Gastrocnemius medialis (tissue), 4 donors: ENCODE data around the gene EGFR. TPM values are rescaled to one million over a fixed set of nuclear protein-coding genes. Genes with fewer than 3 reads are reported as not detected.
A peak's percentile ranks its signal among the peaks of the same experiment; 100 is the strongest.

Experiments
- ATAC-seq, 2 donors: fragments of 150-250 bp; one replicate each; pipeline ENCODE4 v1.9.1; 2016
- DNase-seq, 2 donors: peaks; one replicate each; pipeline ENCODE4 v3.0.0-alpha.2; 2019
- H3K27ac ChIP-seq, 4 donors: fragments of 200-600 bp; sonication (generic); 1 replicate in 1 of 4; 2 replicates in 3 of 4; pipeline ENCODE4 v1.5.1; 2016 to 2018; ENCODE audit warnings: mild to moderate bottlenecking in 2 of 4, moderate library complexity in 1 of 4
- H3K27me3 ChIP-seq, 3 donors: fragments of 200-600 bp; sonication (generic) in 2 of 3; 1 replicate in 1 of 3; 2 replicates in 2 of 3; pipeline versions ENCODE4 v1.5.1 to v1.6.0; 2016 to 2019; ENCODE audit warnings: mild to moderate bottlenecking in 1 of 3, moderate library complexity in 1 of 3
- H3K36me3 ChIP-seq, 2 donors: fragments of 200-600 bp; sonication (generic) in 1 of 2; one replicate each; pipeline ENCODE4 v1.5.1; 2017 to 2018
- H3K4me1 ChIP-seq, 2 donors: fragments of 200-600 bp; sonication (generic) in 1 of 2; one replicate each; pipeline ENCODE4 v1.5.1; 2016 to 2017; ENCODE audit warnings: mild to moderate bottlenecking in 2 of 2
- H3K4me3 ChIP-seq, 4 donors: fragments of 200-600 bp; sonication (generic) in 3 of 4; 1 replicate in 1 of 4; 2 replicates in 3 of 4; pipeline ENCODE4 v1.5.1; 2016 to 2019; ENCODE audit warnings: mild to moderate bottlenecking in 2 of 4
- H3K9me3 ChIP-seq, 3 donors: fragments of 200-600 bp; sonication (generic) in 2 of 3; 1 replicate in 1 of 3; 2 replicates in 2 of 3; pipeline ENCODE4 v1.5.1; 2016 to 2019
- POLR2A ChIP-seq, 2 donors: fragments of 450-650 bp; IDR thresholded peaks; one replicate each; pipeline ENCODE4 v1.6.1; 2017; ENCODE audit warnings: antibody characterized with exemption in 2 of 2, mild to moderate bottlenecking in 2 of 2, moderate library complexity in 2 of 2
- in situ Hi-C, 4 donors: fragments of 200-750 bp; cut with MboI; loops; one replicate each; pipeline versions ENCODE4 v1.15.0 to v1.8.0; 2017; ENCODE audit warnings: low sequenced_read_pairs in 4 of 4
- intact Hi-C: fragments of 100-400 bp; cut with DNase I; formaldehyde crosslinking; loops from one replicate; pipeline ENCODE4 v1.15.1; 2023; ENCODE audit warnings: low total_unique reads
- total RNA-seq, 4 donors: library from RNA; depleted of rRNA; stranded (reverse); fragments of >200 nt; gene quantifications; one replicate each; pipeline versions ENCODE4 v1.1.0 to v1.2.3, GENCODE V29; 2016
- TF ChIP-seq, protein P1 (sequence below), 5 experiments: fragments of 450-650 bp in 3 of 5; fragments of 200-600 bp in 2 of 5; sonication (generic) in 2 of 5; IDR thresholded peaks in 4 of 5; conservative IDR thresholded peaks in 1 of 5; 1 replicate in 4 of 5; 2 replicates in 1 of 5; pipeline ENCODE4 v1.5.1; 2016 to 2019; ENCODE audit warnings: antibody characterized with exemption in 5 of 5, mild to moderate bottlenecking in 3 of 5, moderate library complexity in 3 of 5

The EGFR gene
- total RNA-seq, 4 donors from 2014 or later: 28.0 to 34.8 (median 29.4) TPM

- no peaks in the 10 kb centered on the region for H3K27me3 ChIP-seq
- H3K9me3 ChIP-seq: no peaks in the 10 kb centered on the region
- H3K4me3 ChIP-seq: no peak overlapping the region
- peak overlapping the region in 2 of 4 donors; percentile 82 to 83 for H3K27ac ChIP-seq
- TF ChIP-seq, protein P1, sequence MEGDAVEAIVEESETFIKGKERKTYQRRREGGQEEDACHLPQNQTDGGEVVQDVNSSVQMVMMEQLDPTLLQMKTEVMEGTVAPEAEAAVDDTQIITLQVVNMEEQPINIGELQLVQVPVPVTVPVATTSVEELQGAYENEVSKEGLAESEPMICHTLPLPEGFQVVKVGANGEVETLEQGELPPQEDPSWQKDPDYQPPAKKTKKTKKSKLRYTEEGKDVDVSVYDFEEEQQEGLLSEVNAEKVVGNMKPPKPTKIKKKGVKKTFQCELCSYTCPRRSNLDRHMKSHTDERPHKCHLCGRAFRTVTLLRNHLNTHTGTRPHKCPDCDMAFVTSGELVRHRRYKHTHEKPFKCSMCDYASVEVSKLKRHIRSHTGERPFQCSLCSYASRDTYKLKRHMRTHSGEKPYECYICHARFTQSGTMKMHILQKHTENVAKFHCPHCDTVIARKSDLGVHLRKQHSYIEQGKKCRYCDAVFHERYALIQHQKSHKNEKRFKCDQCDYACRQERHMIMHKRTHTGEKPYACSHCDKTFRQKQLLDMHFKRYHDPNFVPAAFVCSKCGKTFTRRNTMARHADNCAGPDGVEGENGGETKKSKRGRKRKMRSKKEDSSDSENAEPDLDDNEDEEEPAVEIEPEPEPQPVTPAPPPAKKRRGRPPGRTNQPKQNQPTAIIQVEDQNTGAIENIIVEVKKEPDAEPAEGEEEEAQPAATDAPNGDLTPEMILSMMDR (IDR thresholded peaks at IDR 0.05 in 4 of 5, conservative IDR thresholded peaks at IDR 0.05 in 1 of 5): no peak
- no peak for TF ChIP-seq POLR2A (IDR thresholded peaks at IDR 0.05)
- intact Hi-C loops: no loop called here
- no peak for DNase-seq
- H3K4me1 ChIP-seq: peaks cover 30 to 44% of the 10 kb centered on the region in 2 donors
- H3K36me3 ChIP-seq: no peaks in the 10 kb centered on the region
- no peak for ATAC-seq
- in situ Hi-C loops: no loop called here
Measured at GRCh38 chr7:55118426-55118825, 99.6 kb downstream of the EGFR start.

- intact Hi-C loops: no loop called here
- no peak for DNase-seq
- no peaks in the 10 kb centered on the region for H3K36me3 ChIP-seq
- H3K27ac ChIP-seq: peak overlapping the region; percentile 77 to 83 (median 82)
- H3K4me3 ChIP-seq: no peak overlapping the region
- TF ChIP-seq POLR2A (IDR thresholded peaks at IDR 0.05): no peak
- TF ChIP-seq, protein P1 (IDR thresholded peaks at IDR 0.05 in 4 of 5, conservative IDR thresholded peaks at IDR 0.05 in 1 of 5): no peak
- H3K27me3 ChIP-seq: no peaks in the 10 kb centered on the region
- H3K9me3 ChIP-seq: no peaks in the 10 kb centered on the region
- H3K4me1 ChIP-seq: peaks cover 37 to 54% of the 10 kb centered on the region in 2 donors
- in situ Hi-C loops: no loop called here
- ATAC-seq: no peak
Measured at GRCh38 chr7:55119571-55119970, 100.8 kb downstream of the EGFR start.

GRCh38 chr7:55120074-55120473, 101.3 kb downstream of the EGFR start:
- TF ChIP-seq POLR2A (IDR thresholded peaks at IDR 0.05): no peak
- TF ChIP-seq, protein P1 (IDR thresholded peaks at IDR 0.05 in 4 of 5, conservative IDR thresholded peaks at IDR 0.05 in 1 of 5): no peak
- intact Hi-C loops: no loop called here

DNA sequence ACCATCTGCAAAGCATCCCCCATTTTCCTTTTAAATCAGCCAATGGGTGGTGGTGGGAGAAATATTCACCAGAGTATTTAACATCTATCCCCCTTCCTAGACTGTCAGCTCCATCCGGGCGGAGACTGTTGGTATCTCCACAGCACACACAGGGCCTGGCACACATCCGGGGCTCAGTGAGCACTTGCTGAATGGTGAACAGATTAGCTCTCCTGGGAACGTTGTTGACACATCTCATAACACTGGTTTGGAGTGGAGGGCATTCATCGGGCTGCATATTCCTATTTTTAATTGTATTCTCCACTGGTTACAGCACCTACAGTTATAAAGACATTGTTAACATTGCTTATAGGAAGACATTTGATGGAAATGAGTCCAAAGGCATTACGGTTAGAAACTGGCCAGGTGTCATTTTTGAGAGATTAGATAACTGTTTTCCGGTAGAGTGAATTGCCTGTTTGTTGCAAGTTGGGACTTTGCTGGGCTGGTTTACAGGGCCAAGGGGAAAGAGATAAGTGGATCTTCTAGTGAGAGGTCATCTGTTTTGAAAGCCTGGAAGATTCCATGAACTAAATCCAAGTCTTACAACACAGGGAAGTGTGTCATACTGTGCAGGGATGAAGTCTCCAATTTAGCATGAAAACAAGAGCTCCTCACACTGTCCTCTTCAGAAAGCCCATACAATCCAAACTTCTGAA, 101.8 kb downstream of the EGFR start:
- intact Hi-C loops (no loop called here), in situ Hi-C loops (no loop called here)
- Histone ChIP-seq H3K4me1 (peaks cover 48 to 65% of the 10 kb centered on the region in 2 donors), H3K27ac (peak overlapping the region; percentile 77 to 83 (median 82)), H3K36me3 (no peaks in the 10 kb centered on the region), H3K4me3 (no peak overlapping the region), H3K27me3 (no peaks in the 10 kb centered on the region), H3K9me3 (no peaks in the 10 kb centered on the region)
- peak in 1 of 2 donors; percentile 49 for TF ChIP-seq POLR2A (IDR thresholded peaks at IDR 0.05)
- TF ChIP-seq, protein P1 (IDR thresholded peaks at IDR 0.05 in 4 of 5, conservative IDR thresholded peaks at IDR 0.05 in 1 of 5): no peak
- peak in 1 of 2 donors; percentile 66 for DNase-seq
- peak; percentile 91 to 97 for ATAC-seq

More at GRCh38 chr7:55120074-55120473, 101.3 kb downstream of the EGFR start:
- peaks cover 42 to 59% of the 10 kb centered on the region in 2 donors for H3K4me1 ChIP-seq
- H3K27me3 ChIP-seq: no peaks in the 10 kb centered on the region
- no peaks in the 10 kb centered on the region for H3K36me3 ChIP-seq
- H3K27ac ChIP-seq: peak overlapping the region; percentile 77 to 83 (median 82)
- H3K4me3 ChIP-seq: no peak overlapping the region
- no peak for ATAC-seq
- no peaks in the 10 kb centered on the region for H3K9me3 ChIP-seq
- DNase-seq: no peak
- in situ Hi-C loops: no loop called here
